HG03159 (cell line): ENCODE measurements around the gene LGR6.
"Not testable (repeated sequence)": the region's sequence is repeated elsewhere in the genome, so short reads cannot be mapped to it uniquely, and the experiment has no call there.

Experiments
- ATAC-seq: cut with Tn5 transposase; IDR thresholded peaks from one replicate; pipeline ENCODE4 v1.9.1; 2021; ENCODE audit warnings: mild to moderate bottlenecking, moderate library complexity; ENCODE audit not compliant: unreplicated experiment

Gene LGR6

GRCh38 chr1:202172015-202172355, 21.6 kb upstream of the LGR6 start:
- no peak for ATAC-seq

GRCh38 chr1:202173993-202174392, 19.6 kb upstream of the LGR6 start:
- ATAC-seq: no peak

GRCh38 chr1:202176949-202177927, 16.4 kb upstream of the LGR6 start:
- ATAC-seq: no peak

GRCh38 chr1:202179828-202180750, 13.5 kb upstream of the LGR6 start:
- no peak for ATAC-seq

- not testable (repeated sequence) for ATAC-seq
Measured at GRCh38 chr1:202180751-202181139, 12.9 kb upstream of the LGR6 start.

- no peak for ATAC-seq
Measured at GRCh38 chr1:202181586-202181985, 12.0 kb upstream of the LGR6 start.

- no peak for ATAC-seq
Measured at GRCh38 chr1:202182040-202182877, 11.3 kb upstream of the LGR6 start.

GRCh38 chr1:202184750-202185460, 8.7 kb upstream of the LGR6 start:
- no peak for ATAC-seq

- ATAC-seq: no peak
Measured at GRCh38 chr1:202186327-202186726, 7.3 kb upstream of the LGR6 start.

- ATAC-seq: no peak
Measured at GRCh38 chr1:202187041-202187671, 6.4 kb upstream of the LGR6 start.

GRCh38 chr1:202187697-202188407, 5.7 kb upstream of the LGR6 start:
- ATAC-seq: no peak

- no peak for ATAC-seq
Measured at GRCh38 chr1:202189001-202189790, 4.4 kb upstream of the LGR6 start.

- ATAC-seq: no peak
Measured at GRCh38 chr1:202189918-202190715, 3.5 kb upstream of the LGR6 start.

GRCh38 chr1:202191391-202191790, 2.2 kb upstream of the LGR6 start:
- not testable (repeated sequence) for ATAC-seq

GRCh38 chr1:202192770-202193613, 607 bp upstream of the LGR6 start:
- no peak for ATAC-seq

GRCh38 chr1:202194328-202194648, 689 bp downstream of the LGR6 start:
- no peak for ATAC-seq
